GM10266 (cell line): ENCODE data around the gene CRP.

Experiments used
- DNase-seq: peaks from one replicate; pipeline ENCODE4 v3.0.0; 2012; ENCODE audit errors: extremely low spot score
- CTCF ChIP-seq: IDR thresholded peaks from 2 replicates; pipeline ENCODE4 v1.5.1; 2012; ENCODE audit warnings: mild to moderate bottlenecking, low read depth; ENCODE audit not compliant: control insufficient read depth, insufficient read depth; ENCODE audit errors: missing control alignments

CRP gene

GRCh38 chr1:159715855-159716254 is 1.5 kb upstream of the CRP start:
- no peak for DNase-seq

GRCh38 chr1:159712080-159712479 is 2.3 kb downstream of the CRP start:
- TF ChIP-seq CTCF: no peak
- DNase-seq: no peak

More at GRCh38 chr1:159715855-159716254, 1.5 kb upstream of the CRP start:
- no peak for TF ChIP-seq CTCF

DNA sequence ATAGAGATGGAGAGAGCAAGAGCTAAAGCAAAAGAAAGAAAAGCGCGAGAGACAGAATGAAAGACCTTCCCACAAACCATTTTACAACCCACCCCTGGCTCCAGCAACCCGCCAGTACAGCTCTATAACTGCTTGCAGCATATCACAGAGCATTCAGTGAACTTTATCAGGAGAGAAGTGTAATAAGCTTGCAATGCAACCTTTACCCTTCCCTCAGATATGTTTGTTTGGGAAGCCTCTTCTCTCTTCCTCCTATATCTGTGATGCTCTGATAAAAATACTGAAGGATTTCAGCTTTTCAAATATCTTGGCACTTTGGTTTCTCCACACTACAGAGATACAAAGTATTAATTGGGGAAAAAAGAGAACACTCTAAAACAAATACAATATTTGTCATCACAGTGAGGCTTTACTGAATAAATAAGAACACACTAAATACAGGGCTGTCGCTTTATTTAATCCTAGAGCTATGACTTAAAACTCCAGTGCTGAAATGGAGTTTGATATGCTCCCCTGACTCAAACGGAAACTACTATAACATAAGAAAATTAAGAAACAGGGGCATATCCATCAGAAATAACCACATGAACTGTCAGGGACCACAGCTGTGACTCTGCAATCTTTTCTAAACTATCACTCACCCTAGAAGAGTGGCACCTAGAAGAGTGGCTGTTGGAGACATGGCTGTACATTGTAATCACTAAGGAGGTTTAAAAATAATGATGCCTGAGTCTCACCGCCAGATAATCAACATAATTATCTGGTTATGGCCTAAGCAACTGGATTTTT is 6.7 kb downstream of the CRP start:
- no peak for TF ChIP-seq CTCF
- no peak for DNase-seq

DNA sequence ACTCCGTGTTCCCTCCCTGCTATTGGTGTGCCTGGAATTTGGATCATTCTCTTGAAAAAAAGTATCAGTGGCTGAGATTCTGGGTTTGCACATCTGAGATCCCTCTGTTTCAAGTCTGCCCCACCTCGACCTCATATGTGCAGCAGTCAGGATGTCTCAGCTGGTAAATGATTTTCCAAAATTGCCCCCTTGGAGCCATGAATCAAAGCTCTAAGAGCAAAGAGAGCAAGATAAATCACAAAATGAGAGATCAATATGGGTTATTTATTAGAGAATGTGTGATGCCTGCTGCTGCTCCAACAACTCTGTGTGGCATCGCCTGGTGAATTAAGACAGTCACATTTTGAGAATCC is 8.5 kb downstream of the CRP start:
- no peak for TF ChIP-seq CTCF
- no peak for DNase-seq

DNA sequence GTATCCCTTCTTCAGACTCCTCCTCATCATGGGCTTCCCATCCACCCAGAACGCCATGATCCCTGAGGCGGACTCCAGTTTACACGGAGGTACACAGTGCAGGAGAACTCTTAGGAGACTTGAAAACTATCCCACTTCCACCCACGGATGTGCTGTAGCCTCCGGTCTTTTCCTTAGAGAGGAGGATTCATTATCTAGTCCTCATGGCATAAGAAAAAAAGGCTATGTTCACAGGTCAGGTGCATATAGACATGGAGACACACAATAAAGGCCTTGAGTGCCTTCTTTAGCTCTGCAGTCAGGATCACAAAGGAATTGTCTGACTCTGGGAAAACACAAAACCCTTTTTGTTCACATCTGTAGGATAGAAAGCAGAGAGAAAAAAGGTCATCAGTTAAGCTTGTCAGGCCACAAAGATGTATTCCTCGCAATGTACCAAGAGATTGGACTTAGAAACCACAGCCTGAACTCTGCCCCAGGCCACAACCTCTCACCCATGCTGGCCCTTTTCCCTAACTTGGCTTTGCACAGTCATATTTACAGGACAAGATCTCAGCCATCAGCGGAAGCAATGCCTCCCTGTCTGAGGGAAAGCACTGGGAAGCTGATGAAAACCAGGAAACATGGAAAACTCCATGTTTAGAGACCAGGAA is 9.0 kb downstream of the CRP start:
- TF ChIP-seq CTCF: no peak
- DNase-seq: no peak

DNA sequence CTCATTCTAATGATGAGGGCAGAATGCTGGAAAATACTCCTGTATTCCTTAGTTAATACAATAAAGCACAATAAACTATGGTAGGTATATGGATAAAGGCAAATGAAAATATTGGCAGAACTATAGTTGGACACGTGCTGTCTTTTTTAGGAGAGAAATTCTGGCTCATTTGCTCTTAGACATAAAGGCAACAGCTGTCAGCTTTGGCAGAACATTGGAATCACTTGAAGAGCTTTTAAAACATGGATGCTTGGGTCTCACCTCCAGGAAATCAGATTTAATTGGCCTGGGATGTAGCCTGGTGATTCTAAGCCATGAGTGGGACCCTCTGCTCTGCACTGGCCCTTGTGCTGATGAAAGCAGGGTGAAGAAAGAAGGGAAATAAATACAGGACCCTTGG is 9.9 kb downstream of the CRP start:
- DNase-seq: no peak
- no peak for TF ChIP-seq CTCF

- no peak for DNase-seq
- TF ChIP-seq CTCF: no peak
These were observed 14.1 kb downstream of the CRP start for GRCh38 chr1:159700312-159700711.
